ENCODE measurements around the gene CNTNAP2. TPM values are rescaled to one million over a fixed set of nuclear protein-coding genes. Genes with fewer than 3 reads are reported as not detected.

Gene CNTNAP2
- total RNA-seq, 1 experiment from 2014 or later: 64.5 TPM

- no peak overlapping the region for H3K4ac ChIP-seq (ENCODE audit: low read depth, low read length)
- H3K9ac ChIP-seq (ENCODE audit: extremely low read depth, insufficient read length, low read length): no peak overlapping the region
- H3K4me3 Mint-ChIP-seq: no peak overlapping the region
- no peak overlapping the region for H3K18ac ChIP-seq (ENCODE audit: insufficient read length, low read depth, low read length)
- no peak overlapping the region for H2BK15ac ChIP-seq (ENCODE audit: low read depth, low read length)
- H3T11ph ChIP-seq (ENCODE audit: low read length): no peak overlapping the region
- no CpG with 5 or more reads among the region's 6 CpGs for WGBS (ENCODE audit: extremely low coverage, insufficient read length, low lambda C conversion rate)
- H4K8ac ChIP-seq (replicated peaks; ENCODE audit: insufficient read length, low read depth, low read length): no peak overlapping the region
- no peak overlapping the region for H4K5ac ChIP-seq (ENCODE audit: insufficient read length, low read depth, low read length)
- H3K4me1 ChIP-seq (ENCODE audit: insufficient read depth, low read length): no peaks in the 10 kb centered on the region
- peaks cover 0 to 3% of the 10 kb centered on the region in 2 experiments; a peak in 2 of 4 replicates for H3K4me1 Mint-ChIP-seq
- H3K27me3 Mint-ChIP-seq (ENCODE audit: low read depth): no peaks in the 10 kb centered on the region; the same call in 1 of the 2 replicates
- no peak overlapping the region; a peak in 1 of 7 replicates for H3K27ac Mint-ChIP-seq
- no peaks in the 10 kb centered on the region for H3K23me2 ChIP-seq (ENCODE audit: insufficient read length, low read depth, low read length, poor library complexity, severe bottlenecking)
- no peaks in the 10 kb centered on the region for H3K79me2 ChIP-seq (ENCODE audit: insufficient read depth, low read length)
- H4K91ac ChIP-seq (ENCODE audit: insufficient read length, low read depth, low read length): no peak overlapping the region
- no peak overlapping the region for H2AK5ac ChIP-seq (ENCODE audit: insufficient read length, low read length)
- no peak overlapping the region for H2AFZ ChIP-seq (ENCODE audit: low read length)
- H3K23ac ChIP-seq (ENCODE audit: insufficient read length, low read depth, low read length): no peak overlapping the region
- H2BK5ac ChIP-seq (ENCODE audit: insufficient read length, low read length): no peak overlapping the region
- no peak overlapping the region for H3K56ac ChIP-seq (ENCODE audit: insufficient read length, low read depth, low read length)
- no peaks in the 10 kb centered on the region; a peak in 2 of 7 replicates for H3K36me3 Mint-ChIP-seq (ENCODE audit: insufficient read depth in 1 of 3, low read depth in 3 of 3)
- H3K27ac ChIP-seq (ENCODE audit: insufficient read length, low read depth, low read length): no peak overlapping the region
- H3K9me3 ChIP-seq (ENCODE audit: control insufficient read depth, low read depth, low read length): no peaks in the 10 kb centered on the region
- H4K20me1 ChIP-seq (ENCODE audit: control insufficient read depth, insufficient read depth, insufficient read length): no peaks in the 10 kb centered on the region
- H2BK12ac ChIP-seq (ENCODE audit: insufficient read length, low read depth, low read length): no peak overlapping the region
- H3K9me3 Mint-ChIP-seq: peaks cover 3 to 4% of the 10 kb centered on the region in 2 experiments; a peak in 3 of 5 replicates
- DNase-seq: no peak
- no peak overlapping the region for H2BK120ac ChIP-seq (ENCODE audit: low read depth, low read length, poor library complexity, severe bottlenecking)
- no peak for TF ChIP-seq CTCF (conservative IDR thresholded peaks at IDR 0.05)
- H3K27me3 ChIP-seq (ENCODE audit: insufficient read depth, low read length): no peaks in the 10 kb centered on the region
- H3K14ac ChIP-seq (ENCODE audit: insufficient read depth, low read length): no peak overlapping the region
- H3K4me2 ChIP-seq (ENCODE audit: insufficient read depth, insufficient read length, low read length): no peak overlapping the region
- H3K79me1 ChIP-seq (ENCODE audit: insufficient read depth, low read depth, low read length, poor library complexity, severe bottlenecking): no peaks in the 10 kb centered on the region
- H2BK20ac ChIP-seq (ENCODE audit: low read depth, low read length, poor library complexity, severe bottlenecking): no peak overlapping the region
Measured at GRCh38 chr7:147861945-147862344, 1745.3 kb downstream of the CNTNAP2 start.
